Epithelial cell of proximal tubule (primary cell): ENCODE data around the gene SMIM9. TPM values are rescaled to one million over a fixed set of nuclear protein-coding genes. Genes with fewer than 3 reads are reported as not detected.
A peak's percentile ranks its signal among the peaks of the same experiment; 100 is the strongest.

Source experiments
- DNase-seq: peaks from one replicate; pipeline ENCODE4 v3.0.0-alpha.2; 2011; ENCODE audit warnings: low read depth
- H3K4me3 ChIP-seq: 2 replicates; pipeline ENCODE4 v1.5.1; 2011; ENCODE audit warnings: low read depth, mild to moderate bottlenecking, low read length
- CTCF ChIP-seq: conservative IDR thresholded peaks from 2 replicates; pipeline ENCODE4 v1.5.1; 2012; ENCODE audit warnings: low read depth, mild to moderate bottlenecking, low read length
- total RNA-seq: library from RNA; depleted of rRNA; stranded (reverse); fragments of >200 nt; gene quantifications from 2 replicates; pipeline ENCODE4 v1.2.3, GENCODE V29; 2015

The SMIM9 gene
- total RNA-seq, 1 donor from 2014 or later = not detected

- H3K4me3 ChIP-seq = no peak overlapping the region
- TF ChIP-seq CTCF = no peak
- no peak for DNase-seq
These were observed 20.7 kb downstream of the SMIM9 start for GRCh38 chrX:154813801-154814200.

GRCh38 chrX:154812341-154813101 lies 21.9 kb downstream of the SMIM9 start:
- TF ChIP-seq CTCF = no peak
- no peak overlapping the region for H3K4me3 ChIP-seq
- no peak for DNase-seq

GRCh38 chrX:154809939-154810665 lies 24.4 kb downstream of the SMIM9 start:
- TF ChIP-seq CTCF = no peak
- H3K4me3 ChIP-seq = no peak overlapping the region
- no peak for DNase-seq

- no peak for TF ChIP-seq CTCF
- no peak overlapping the region for H3K4me3 ChIP-seq
- DNase-seq = no peak
These were observed 27.5 kb downstream of the SMIM9 start for GRCh38 chrX:154806837-154807501.

GRCh38 chrX:154805696-154806091 lies 28.8 kb downstream of the SMIM9 start:
- peak overlapping the region; percentile 71 for H3K4me3 ChIP-seq
- TF ChIP-seq CTCF = no peak
- no peak for DNase-seq

- DNase-seq = no peak
- H3K4me3 ChIP-seq = peak within 1 kb of the TSS; percentile 71
These were observed 29.3 kb downstream of the SMIM9 start, which contains the start of gene MPP1 for GRCh38 chrX:154804957-154805695. Gene MPP1, minus strand, starts transcription at chrX:154805485. Its CDS starts 112 bp downstream, at chrX:154805373.

More at GRCh38 chrX:154804957-154805695, 29.3 kb downstream of the SMIM9 start, which contains the start of gene MPP1:
- TF ChIP-seq CTCF = no peak
